Measurements from ENCODE around the gene SCN2B. TPM values are rescaled to one million over a fixed set of nuclear protein-coding genes. Genes with fewer than 3 reads are reported as not detected.

SCN2B gene
- total RNA-seq, 1 donor from 2014 or later = not detected

DNA sequence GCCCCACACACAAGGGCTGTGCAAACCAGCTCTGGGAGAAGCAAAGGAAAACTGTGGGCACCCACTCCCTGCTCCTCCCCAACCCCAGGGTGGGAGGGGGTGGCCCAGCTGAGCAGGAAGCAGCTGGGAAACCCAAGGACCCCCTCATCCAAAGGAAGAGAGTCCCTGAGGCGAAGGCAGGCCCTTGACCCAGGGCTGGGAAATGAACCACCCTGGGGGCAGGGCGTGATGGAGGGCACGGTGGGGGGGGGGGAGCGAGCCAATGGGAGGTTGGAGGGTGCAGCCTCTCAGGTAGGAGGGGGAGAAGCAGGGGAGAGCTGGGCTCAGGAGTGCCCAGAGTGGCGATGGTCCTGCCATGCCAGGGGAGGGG is 40.7 kb downstream of the SCN2B start:
- DNase-seq (ENCODE audit: low read depth in 2 of 2) = no peak

DNA sequence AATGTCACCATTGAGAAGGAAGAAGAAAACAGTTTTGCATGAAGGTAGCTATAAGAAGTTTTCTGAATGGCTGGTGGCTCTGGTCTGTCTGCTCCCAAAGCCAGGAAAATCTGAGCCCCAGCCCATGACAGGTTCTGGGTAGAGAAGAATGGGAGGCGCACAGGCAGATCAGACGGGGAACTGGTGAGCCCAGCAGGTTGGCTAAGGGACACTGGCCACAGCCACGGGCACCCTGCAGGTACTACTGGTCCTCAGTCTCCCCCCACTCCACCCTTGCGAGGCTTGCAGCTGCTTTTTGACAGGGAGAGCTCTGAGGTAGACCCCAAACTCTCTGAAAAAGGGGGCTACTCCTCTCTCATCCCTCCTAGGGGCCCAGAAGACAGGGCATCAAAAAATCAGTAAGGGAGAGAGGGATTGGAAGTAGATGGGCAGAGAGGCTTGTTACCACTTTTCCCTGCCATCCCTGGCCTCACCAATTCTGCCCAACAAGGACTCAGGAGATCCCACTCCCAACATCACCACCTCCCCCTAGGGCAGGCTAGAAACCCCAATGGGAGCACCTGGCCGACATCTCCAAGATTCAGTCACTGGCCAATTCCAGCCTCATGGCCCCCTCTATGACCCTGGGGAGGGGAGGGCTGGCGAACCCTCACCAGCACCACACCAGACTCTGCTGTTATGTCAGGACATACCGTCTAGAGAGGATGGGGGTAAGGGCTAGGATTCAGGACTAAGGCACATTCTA is 41.2 kb downstream of the SCN2B start:
- no peak for DNase-seq (ENCODE audit: low read depth in 2 of 2)

DNA sequence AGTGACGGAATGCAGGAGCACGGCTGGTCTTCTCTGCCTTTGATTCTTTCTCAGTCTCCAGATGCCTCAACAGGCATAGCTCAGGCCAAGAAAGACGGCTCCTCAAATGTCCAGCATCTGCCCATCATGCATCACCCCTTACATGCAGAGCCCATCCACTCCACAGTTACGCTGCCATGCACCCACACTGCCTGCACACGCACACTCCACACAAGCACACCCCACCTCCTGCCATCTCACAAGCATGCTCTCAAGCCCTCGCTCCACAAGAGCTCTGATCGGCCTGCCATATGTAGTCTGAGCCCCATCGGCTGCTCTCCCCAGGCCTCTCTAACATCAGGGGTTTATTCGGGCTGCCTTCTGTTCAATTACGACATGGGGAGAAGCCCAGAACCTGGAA is 42.6 kb downstream of the SCN2B start:
- no peak for DNase-seq (ENCODE audit: low read depth in 2 of 2)

DNA sequence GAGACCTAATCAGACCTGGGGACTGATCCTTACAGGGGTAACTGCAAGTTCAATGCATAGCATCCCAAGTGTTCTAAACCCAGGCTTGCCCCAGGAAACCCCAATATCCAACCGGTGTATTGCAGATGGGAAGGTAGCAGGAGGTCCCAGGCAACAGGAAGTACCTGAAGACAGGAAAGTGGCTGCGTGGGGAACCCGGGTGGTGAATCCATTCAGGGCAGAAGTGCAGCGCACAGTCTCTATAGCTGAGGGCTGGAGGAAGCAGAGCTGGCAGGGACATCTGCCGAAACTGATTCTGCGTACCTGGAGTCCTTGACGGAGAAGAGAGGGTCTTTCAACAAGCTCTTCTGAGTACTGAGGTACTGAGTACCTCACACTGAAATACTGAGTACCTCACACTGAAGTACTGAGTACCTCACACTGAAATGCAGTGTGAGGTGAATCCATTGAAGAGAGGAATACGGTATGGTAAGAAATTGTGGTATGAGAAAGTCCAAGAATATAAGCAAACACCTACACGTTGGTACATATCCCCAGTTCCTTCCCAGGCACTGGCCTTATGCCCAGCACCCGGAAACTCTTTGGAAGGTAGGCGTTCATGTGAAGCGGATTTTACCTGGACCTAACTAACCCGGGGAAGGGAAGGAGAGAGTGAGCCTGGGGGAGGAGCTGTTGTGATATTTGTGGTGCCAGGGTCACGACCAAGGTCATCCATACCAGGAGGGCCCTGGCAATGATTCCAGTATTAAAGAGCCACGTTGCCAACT is 43.9 kb downstream of the SCN2B start:
- DNase-seq (ENCODE audit: low read depth in 2 of 2) = no peak

DNA sequence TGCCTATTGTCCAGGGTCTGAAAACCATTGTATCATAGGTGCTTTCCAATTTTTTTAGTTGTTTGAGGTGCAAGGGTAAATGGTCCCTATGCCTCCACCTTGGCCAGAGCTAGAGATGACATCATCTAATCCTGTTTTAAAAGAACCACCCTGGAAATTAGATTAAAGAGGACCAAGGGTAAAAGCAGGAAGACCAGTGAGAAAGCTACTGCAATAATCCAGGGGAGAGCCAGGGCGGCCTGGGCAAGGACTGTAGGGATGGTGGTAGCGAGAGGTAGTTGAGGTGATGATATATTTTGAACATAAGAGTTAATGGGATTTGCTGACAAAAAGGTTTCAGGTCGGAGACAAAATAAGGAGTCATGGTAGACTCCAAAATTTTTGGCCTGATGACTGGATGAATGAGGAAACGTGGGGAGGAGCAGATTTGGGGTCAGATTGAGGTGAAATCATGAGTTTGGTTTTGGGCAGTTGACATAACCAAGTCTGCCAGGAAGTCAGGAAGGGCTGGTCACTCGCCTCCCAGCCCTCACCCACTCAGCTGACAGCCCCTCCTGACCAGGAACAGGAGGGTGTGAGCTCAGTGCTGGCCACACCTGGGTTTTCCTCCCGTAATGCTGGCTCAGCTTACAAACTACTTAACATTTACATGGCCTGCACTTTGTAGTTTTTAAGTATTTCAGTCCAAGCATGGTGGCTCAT is 46.8 kb downstream of the SCN2B start:
- no peak for DNase-seq (ENCODE audit: low read depth in 2 of 2)

DNA sequence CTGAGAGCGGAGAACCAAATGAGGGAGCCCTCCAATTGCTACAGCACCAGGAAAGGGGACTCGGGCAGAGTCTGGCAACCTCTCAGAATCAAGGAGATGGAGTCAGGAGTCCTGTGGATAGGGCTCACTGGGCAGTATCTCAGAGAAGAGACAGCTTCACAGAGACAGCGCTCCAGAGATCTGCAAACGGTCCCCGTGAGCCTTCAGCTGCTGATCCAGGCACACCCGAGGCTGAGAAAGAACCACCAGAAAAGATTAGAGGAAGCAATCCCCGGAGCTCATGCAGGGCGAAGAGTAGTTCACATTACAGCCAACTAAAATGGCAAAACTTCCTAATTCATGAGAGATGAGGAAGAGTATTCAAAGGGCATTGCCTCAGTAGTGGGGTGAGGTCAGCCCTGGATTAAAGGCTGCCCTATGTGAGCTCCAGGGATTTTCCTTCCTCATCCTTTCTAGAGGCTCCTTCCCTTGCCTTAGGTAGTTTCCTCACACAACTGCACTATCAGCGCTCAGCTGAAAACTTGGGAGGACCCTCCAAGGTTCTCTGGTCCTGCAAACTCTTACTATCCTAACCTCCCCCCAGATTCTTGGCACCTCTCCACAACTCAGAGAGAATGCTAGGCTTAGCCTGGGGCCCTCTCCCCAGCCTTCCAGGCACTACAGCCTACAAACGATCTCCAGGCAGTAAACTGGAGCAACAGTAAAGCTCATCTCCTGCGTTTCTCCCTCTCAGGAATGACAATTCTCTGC is 47.5 kb downstream of the SCN2B start:
- DNase-seq (ENCODE audit: low read depth in 2 of 2) = no peak

DNA sequence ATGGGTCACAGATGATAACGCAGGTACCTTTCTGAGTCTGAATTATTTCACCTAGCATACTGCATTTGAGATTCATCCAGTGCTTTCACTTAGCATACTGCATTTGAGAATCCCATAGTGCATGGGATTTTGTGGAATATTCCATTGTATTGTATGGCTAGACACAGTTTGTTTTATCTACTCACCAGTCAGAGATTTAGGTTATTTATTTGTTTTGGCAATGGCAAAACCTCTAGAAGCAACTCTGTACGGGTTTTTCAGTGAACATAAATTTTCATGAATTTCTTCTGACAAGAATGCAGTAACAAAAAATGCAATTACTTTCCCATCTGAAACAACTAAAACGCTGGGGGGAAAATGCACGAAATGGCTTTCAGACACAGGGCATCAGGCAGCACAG is 48.1 kb downstream of the SCN2B start:
- DNase-seq (ENCODE audit: low read depth in 2 of 2) = no peak

DNA sequence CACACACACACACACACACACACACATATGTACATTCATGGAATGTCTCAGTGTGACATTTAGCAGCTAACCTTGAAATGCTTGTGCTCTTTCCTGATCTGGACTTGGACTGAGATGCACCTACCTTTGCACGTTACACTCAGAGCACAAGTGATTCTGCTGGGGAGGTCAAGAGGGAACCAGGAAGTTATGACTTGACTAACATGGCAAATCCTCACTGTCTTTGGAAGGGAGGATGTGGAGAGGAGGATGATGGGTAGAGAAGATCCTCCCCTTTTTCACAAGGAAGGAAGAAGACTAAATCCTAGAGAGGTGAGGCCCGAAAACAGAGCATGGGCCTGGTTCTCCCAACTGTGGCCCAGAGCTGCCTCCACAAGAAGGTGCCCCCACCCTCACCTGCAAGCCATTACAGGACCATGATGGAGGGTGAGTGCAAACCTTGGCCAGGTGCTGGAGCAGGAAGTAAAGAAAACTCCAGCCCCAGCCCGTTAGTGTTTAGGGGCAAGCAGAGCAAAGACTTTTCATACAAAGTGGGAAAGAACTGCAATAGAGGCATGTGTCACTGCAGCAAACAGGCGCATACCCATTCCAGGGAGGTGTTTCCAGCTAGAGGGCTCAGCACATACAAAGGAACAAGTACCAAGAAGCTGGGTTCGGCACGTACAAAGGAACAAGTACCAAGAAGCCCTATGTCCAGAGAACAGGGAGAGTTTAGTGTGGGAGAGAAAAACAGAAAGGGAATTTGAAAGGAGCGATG is 50.2 kb downstream of the SCN2B start:
- no peak for DNase-seq (ENCODE audit: low read depth in 2 of 2)

DNA sequence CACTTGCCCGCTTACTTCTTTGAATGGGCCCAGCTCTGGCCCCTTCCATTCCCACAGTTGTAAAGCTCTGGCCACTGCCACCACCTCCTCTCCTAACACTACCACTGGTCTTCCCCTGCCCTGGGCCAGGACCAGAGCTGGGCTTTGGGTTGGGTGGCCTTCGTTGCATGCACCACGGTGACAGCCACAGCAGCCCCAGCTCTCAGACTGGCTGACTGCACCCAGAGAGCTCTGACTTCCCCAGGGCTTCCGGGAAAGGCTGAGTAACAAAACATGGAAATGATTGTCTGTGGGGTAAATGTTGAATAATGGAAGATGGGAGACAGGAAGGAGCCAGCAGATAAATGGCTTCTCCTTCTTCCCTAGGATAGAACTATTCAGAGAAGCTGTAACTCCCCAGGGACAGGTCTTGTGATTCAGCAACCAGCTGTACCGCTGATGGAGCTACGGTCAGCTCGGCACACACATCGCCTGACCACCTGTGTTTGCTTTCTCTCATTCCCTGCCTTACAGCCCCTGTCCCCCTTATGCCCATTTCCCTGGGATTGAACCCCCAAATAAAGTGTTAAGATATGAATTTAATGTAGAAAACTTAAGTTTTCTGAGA is 51.4 kb downstream of the SCN2B start:
- DNase-seq (ENCODE audit: low read depth in 2 of 2) = no peak

DNA sequence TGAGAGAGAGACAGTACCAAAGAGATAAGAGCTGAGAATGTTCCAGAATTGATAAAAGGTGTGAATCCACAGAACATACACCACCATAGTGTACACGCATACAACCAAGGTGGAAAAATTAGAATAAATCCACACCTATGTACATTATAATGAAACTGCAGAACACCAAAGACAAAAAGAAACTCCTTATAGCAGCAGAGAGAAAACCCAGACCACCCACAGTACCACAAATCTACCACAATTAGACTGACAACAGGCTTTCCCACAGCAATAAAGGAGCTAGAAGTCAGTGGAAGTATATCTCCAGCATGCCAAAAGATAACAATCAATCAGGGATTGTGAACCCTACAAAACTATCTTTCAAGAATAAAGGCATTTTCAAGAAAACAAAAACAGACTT is 55.6 kb downstream of the SCN2B start:
- no peak for DNase-seq (ENCODE audit: low read depth in 2 of 2)

DNA sequence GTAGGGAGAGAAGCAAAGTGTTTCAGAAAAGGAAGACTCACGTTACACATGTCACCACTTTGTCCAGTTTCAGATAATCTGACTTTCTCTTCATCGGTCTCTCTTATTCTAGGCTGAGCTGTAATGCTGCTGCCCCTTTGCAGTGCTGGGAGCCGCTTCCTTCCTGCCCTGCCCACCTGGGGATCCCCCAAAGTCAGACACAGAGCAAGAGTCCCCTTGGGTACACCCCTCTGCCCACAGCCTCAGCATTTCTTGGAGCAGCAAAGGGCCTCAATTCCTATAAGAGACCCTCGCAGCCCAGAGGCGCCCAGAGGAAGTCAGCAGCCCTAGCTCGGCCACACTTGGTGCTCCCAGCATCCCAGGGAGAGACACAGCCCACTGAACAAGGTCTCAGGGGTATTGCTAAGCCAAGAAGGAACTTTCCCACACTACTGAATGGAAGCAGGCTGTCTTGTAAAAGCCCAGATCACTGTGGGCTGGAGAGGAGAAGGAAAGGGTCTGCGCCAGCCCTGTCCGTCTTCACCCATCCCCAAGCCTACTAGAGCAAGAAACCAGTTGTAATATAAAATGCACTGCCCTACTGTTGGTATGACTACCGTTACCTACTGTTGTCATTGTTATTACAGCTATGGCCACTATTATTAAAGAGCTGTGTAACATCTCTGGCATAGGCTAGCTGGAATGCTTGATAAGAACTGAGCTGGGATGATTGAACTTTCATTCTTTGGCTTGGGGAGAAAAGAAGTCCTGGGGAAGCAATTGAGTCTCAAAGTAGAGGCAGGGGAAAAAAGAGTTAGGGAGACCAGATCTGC is 58.4 kb downstream of the SCN2B start:
- no peak for DNase-seq (ENCODE audit: low read depth in 2 of 2)

DNA sequence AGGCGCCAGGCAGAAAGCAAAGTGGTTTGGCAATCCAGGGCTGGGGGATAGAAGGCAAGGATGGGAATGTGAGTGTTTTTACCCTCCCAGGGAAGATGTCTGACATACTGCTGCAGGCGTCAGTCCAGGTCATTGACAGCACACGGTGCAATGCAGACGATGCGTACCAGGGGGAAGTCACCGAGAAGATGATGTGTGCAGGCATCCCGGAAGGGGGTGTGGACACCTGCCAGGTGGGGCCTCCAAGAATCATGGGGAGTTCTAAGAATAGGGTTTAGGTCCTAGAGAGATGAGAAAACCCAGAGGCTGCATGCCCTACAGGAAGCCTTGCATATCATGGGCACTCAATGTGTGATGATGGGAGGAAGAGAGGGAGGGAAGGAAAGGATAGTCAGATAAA is 61.4 kb downstream of the SCN2B start:
- DNase-seq (ENCODE audit: low read depth in 2 of 2) = no peak

DNA sequence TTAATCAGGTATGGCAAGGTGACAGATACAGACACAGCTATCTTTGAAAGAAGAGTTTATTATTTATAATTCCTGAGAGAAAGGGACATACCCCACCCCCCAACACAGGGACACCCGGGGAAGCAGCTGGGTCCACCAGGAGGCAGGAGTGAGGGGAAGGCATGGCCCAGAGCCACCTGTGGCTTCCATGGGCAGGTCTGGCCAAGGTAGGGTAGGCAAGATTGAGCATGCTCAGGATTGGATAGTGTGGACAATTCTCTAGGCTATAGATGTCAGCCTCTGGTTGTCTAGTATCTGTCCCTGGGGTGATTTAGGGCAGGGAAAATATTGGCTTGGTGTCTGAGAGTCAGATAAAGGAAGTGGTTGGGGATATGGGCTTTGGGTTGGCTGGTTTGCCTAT is 62.2 kb downstream of the SCN2B start:
- no peak for DNase-seq (ENCODE audit: low read depth in 2 of 2)

DNA sequence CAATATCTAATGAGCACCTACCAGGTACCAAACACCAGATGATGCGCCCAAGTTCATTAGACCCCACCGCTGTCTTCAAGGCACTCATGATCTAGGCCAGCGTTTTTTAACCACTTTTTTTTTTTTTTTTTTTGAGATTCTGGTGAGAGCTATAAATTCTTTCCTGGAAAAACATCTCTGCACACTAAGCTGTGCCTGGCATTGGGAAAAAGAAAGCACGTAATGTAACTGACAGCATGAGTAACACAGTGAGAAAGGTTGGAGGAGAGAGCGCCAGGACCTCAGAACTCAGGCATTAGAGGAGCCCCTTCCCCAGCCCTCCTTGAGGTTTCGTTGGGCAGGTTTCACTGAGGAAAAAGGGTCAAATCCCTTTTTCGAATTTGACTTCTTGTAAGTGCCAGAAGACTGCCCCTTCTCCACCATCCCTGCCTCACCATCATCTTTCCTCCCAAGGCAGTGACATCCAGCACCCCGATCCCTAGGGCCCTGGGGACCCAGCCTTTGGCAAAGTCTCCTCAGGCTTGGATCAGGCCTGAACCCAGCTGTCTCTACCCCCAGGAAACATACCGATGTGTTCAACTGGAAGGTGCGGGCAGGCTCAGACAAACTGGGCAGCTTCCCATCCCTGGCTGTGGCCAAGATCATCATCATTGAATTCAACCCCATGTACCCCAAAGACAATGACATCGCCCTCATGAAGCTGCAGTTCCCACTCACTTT is 63.6 kb downstream of the SCN2B start:
- DNase-seq (ENCODE audit: low read depth in 2 of 2) = no peak

Other genes with a start within 250 kb of the SCN2B start
- not detected in 2 replicates for gene TMPRSS13, start 247.2 kb downstream of the SCN2B start, total RNA-seq
- 0.25 TPM in 1 of 2 replicates, not detected in the other for gene IL10RA, start 190.2 kb downstream of the SCN2B start, total RNA-seq
- gene TMPRSS4, start 99.6 kb downstream of the SCN2B start, total RNA-seq = not detected in 2 replicates
- not detected in 2 replicates for gene SMIM35, start 89.7 kb downstream of the SCN2B start, total RNA-seq
- gene SCN4B, start 23.8 kb downstream of the SCN2B start, total RNA-seq = under 0.01 TPM in 2 replicates
- gene JAML, start 48.4 kb upstream of the SCN2B start, total RNA-seq = under 0.01 and 0.13 TPM in 2 replicates
- 3.2 and 3.7 TPM in 2 replicates for gene MPZL3, start 75.7 kb upstream of the SCN2B start, total RNA-seq
- 4.9 and 5.6 TPM in 2 replicates for gene MPZL2, start 87.7 kb upstream of the SCN2B start, total RNA-seq
- gene CD3E, start 128.1 kb upstream of the SCN2B start, total RNA-seq = not detected in 2 replicates
- gene CD3D, start 166.1 kb upstream of the SCN2B start, total RNA-seq = not detected in 2 replicates
- gene CD3G, start 167.7 kb upstream of the SCN2B start, total RNA-seq = not detected in 2 replicates
- 20.2 and 26.0 TPM in 2 replicates for gene UBE4A, start 183.0 kb upstream of the SCN2B start, total RNA-seq
- gene ATP5MG, start 225.0 kb upstream of the SCN2B start, total RNA-seq = 63.7 and 89.9 TPM in 2 replicates

All from dermis microvascular lymphatic vessel endothelial cell (primary cell).